Measurements from ENCODE around the gene SPEF1. TPM values are rescaled to one million over a fixed set of nuclear protein-coding genes. Genes with fewer than 3 reads are reported as not detected.

SPEF1 gene
- total and polyA plus RNA-seq, 2 of the 4 experiments (the other 2 are of a cell fraction) = 0.15 TPM; not detected in 1

DNA sequence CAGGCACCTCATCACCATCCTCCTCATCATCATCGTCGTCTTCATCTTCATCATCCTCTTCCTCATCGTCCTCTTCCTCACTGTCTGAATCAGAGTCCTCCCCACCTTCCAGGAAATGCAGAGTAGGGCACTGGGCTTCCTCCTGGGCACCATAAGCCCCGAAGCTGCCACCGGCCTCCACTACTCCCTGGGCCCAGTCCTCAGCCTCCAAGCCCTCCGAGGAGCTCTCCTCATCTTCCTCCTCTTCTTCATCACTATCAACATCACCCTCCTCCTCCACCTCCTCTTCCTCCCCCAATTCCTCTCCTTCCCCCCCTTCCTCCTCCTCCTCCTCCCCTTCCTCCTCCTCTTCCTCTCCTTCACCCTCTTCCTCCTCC lies 3.6 kb upstream of the SPEF1 start:
- CTCF ChIA-PET = no interaction called here
- peak overlapping the region; percentile 99 for H3K4me2 ChIP-seq (ENCODE audit: low read depth, low read length)
- peaks cover 16% of the 10 kb centered on the region for H3K4me1 ChIP-seq (ENCODE audit: control insufficient read depth, insufficient read depth, low read length)
- no peak overlapping the region for H2BK20ac ChIP-seq (ENCODE audit: low read depth, low read length)
- H2BK120ac ChIP-seq (ENCODE audit: low read depth, low read length) = no peak overlapping the region
- H3K27ac ChIP-seq (ENCODE audit: insufficient read depth, low read length) = no peak overlapping the region
- in situ Hi-C loops (cut with MboI; ENCODE audit: low sequenced_read_pairs) = loop anchor here (10.0 kb wide), 1 partner anchor 300 kb away; no protein-coding TSS in a partner anchor
- H4K20me1 ChIP-seq (ENCODE audit: insufficient read depth, low read length) = peaks cover 50% of the 10 kb centered on the region
- H2AFZ ChIP-seq (replicated peaks; ENCODE audit: low read length, poor library complexity) = no peak overlapping the region
- H3K23ac ChIP-seq (ENCODE audit: low read depth, low read length) = peak overlapping the region; percentile 28; the same call in 1 of the 2 replicates
- H3K27me3 ChIP-seq (ENCODE audit: control insufficient read depth, insufficient read depth, low read length) = no peaks in the 10 kb centered on the region
- DNase-seq (no peak), ATAC-seq (ENCODE audit: low read depth) (no peak)
- no peak overlapping the region for H3K18ac ChIP-seq (ENCODE audit: low read depth, low read length)
- H2AK9ac ChIP-seq (replicated peaks; ENCODE audit: low read depth, low read length, poor library complexity) = peak overlapping the region; percentile 95
- peak overlapping the region; percentile 8; the same call in 1 of the 2 replicates for H3K4ac ChIP-seq (ENCODE audit: low read depth, low read length)
- H3K36me3 ChIP-seq (ENCODE audit: control insufficient read depth, insufficient read depth, low read length) = peaks cover 11% of the 10 kb centered on the region
- H3K56ac ChIP-seq (ENCODE audit: extremely low read depth, insufficient read depth, low read length) = no peak overlapping the region
- POLR2A ChIA-PET (ENCODE audit: unreplicated experiment) = no interaction called here
- no peak overlapping the region for H2BK15ac ChIP-seq (ENCODE audit: low read depth, low read length)
- no peak for TF ChIP-seq RAD21 (IDR thresholded peaks at IDR 0.05; ENCODE audit: low read length)
- no peak for TF ChIP-seq MXI1 (IDR thresholded peaks at IDR 0.05; ENCODE audit: borderline replicate concordance, low read depth, low read length)
- no peak for TF ChIP-seq MAFK (IDR thresholded peaks at IDR 0.05; ENCODE audit: low read depth, low read length)
- TF ChIP-seq CHD1 (IDR thresholded peaks at IDR 0.05; ENCODE audit: low read depth, low read length) = no peak
- no peak for TF ChIP-seq FOS (IDR thresholded peaks at IDR 0.05; ENCODE audit: low read depth, low read length)
- no peak for TF ChIP-seq SMC3 (IDR thresholded peaks at IDR 0.05; ENCODE audit: low read depth, low read length)
- TF ChIP-seq BHLHE40 (IDR thresholded peaks at IDR 0.05; ENCODE audit: low read depth, low read length) = no peak
- TF ChIP-seq, protein P1, sequence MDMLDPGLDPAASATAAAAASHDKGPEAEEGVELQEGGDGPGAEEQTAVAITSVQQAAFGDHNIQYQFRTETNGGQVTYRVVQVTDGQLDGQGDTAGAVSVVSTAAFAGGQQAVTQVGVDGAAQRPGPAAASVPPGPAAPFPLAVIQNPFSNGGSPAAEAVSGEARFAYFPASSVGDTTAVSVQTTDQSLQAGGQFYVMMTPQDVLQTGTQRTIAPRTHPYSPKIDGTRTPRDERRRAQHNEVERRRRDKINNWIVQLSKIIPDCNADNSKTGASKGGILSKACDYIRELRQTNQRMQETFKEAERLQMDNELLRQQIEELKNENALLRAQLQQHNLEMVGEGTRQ (IDR thresholded peaks at IDR 0.05; ENCODE audit: low read depth, low read length) = no peak
- no peak for TF ChIP-seq POLR2A (IDR thresholded peaks at IDR 0.05; ENCODE audit: low read depth, low read length)
- no peak for TF ChIP-seq NFE2L2 (IDR thresholded peaks at IDR 0.05; ENCODE audit: low read depth, low read length)
- TF ChIP-seq, protein P2, sequence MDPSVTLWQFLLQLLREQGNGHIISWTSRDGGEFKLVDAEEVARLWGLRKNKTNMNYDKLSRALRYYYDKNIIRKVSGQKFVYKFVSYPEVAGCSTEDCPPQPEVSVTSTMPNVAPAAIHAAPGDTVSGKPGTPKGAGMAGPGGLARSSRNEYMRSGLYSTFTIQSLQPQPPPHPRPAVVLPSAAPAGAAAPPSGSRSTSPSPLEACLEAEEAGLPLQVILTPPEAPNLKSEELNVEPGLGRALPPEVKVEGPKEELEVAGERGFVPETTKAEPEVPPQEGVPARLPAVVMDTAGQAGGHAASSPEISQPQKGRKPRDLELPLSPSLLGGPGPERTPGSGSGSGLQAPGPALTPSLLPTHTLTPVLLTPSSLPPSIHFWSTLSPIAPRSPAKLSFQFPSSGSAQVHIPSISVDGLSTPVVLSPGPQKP (IDR thresholded peaks at IDR 0.05; ENCODE audit: borderline replicate concordance, low read depth, low read length) = no peak
- no peak for TF ChIP-seq CEBPB (IDR thresholded peaks at IDR 0.05; ENCODE audit: low read depth, low read length)
- no peak for TF ChIP-seq RCOR1 (IDR thresholded peaks at IDR 0.05; ENCODE audit: insufficient replicate concordance, low read length)
- TF ChIP-seq, protein P3, sequence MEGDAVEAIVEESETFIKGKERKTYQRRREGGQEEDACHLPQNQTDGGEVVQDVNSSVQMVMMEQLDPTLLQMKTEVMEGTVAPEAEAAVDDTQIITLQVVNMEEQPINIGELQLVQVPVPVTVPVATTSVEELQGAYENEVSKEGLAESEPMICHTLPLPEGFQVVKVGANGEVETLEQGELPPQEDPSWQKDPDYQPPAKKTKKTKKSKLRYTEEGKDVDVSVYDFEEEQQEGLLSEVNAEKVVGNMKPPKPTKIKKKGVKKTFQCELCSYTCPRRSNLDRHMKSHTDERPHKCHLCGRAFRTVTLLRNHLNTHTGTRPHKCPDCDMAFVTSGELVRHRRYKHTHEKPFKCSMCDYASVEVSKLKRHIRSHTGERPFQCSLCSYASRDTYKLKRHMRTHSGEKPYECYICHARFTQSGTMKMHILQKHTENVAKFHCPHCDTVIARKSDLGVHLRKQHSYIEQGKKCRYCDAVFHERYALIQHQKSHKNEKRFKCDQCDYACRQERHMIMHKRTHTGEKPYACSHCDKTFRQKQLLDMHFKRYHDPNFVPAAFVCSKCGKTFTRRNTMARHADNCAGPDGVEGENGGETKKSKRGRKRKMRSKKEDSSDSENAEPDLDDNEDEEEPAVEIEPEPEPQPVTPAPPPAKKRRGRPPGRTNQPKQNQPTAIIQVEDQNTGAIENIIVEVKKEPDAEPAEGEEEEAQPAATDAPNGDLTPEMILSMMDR (conservative IDR thresholded peaks at IDR 0.05; ENCODE audit: low read depth, low read length) = no peak
- no peak for TF ChIP-seq RFX5 (IDR thresholded peaks at IDR 0.05; ENCODE audit: low read depth, low read length)
- H3K9ac ChIP-seq (ENCODE audit: low read depth, low read length) = peak overlapping the region; percentile 24; the same call in 1 of the 2 replicates
- 93 to 100% methylated on average over 3 to 6 of the region's 6 CpGs for WGBS, 2 experiments (ENCODE audit: extremely low coverage in 2 of 2, insufficient read length in 1 of 2)
- no peak overlapping the region for H2AK5ac ChIP-seq (ENCODE audit: low read depth, low read length)
- H3K9me3 ChIP-seq (ENCODE audit: control insufficient read depth, insufficient read depth, low read length) = no peaks in the 10 kb centered on the region
- dilution Hi-C loops (cut with HindIII; ENCODE audit: low sequenced_read_pairs, unreplicated experiment) = no loop called here
- no peak overlapping the region for H4K5ac ChIP-seq (ENCODE audit: low read depth, low read length)
- peaks cover 12% of the 10 kb centered on the region for H3K9me1 ChIP-seq (ENCODE audit: insufficient read depth, low read length)
- no peak overlapping the region for H4K91ac ChIP-seq (ENCODE audit: insufficient read depth, low read depth, low read length)
- peaks cover 7 to 40% of the 10 kb centered on the region in 2 experiments; a peak in 3 of 4 replicates for H3K79me1 ChIP-seq (ENCODE audit: low read depth in 1 of 2, low read length in 2 of 2)
- H2BK5ac ChIP-seq (ENCODE audit: low read depth, low read length, poor library complexity, severe bottlenecking) = no peak overlapping the region
- H4K8ac ChIP-seq (ENCODE audit: low read depth in 2 of 2, low read length in 2 of 2) = no peak overlapping the region
- no TSS peak for BruUV-seq (replicated peaks)
- peak overlapping the region; percentile 24; the same call in 1 of the 2 replicates for H3K14ac ChIP-seq (replicated peaks; ENCODE audit: low read depth, low read length)
- intact Hi-C loops (cut with micrococcal nuclease) = loop anchor here (5.0 kb wide), 1 partner anchor 223 kb away; no protein-coding TSS in a partner anchor
- H3K4me3 ChIP-seq (ENCODE audit: insufficient read depth, low read depth, low read length) = no peak overlapping the region; the same call in 1 of the 2 replicates

Measured in IMR-90 (cell line).